Measurements from ENCODE around the gene NFE2L1. TPM values are rescaled to one million over a fixed set of nuclear protein-coding genes. Genes with fewer than 3 reads are reported as not detected.

Gene NFE2L1
- total RNA-seq, 2 experiments from 2014 or later, result 101 to 105 TPM

Other genes starting within 250 kb of the NFE2L1 start
- 10 to 100 TPM; 13.4 to 17.0 TPM for gene OSBPL7, start 226.6 kb upstream of the NFE2L1 start, total RNA-seq
- 10 to 100 TPM; 59.7 to 60.9 TPM for gene MRPL10, start 216.8 kb upstream of the NFE2L1 start, total RNA-seq
- gene LRRC46, start 216.7 kb upstream of the NFE2L1 start, total RNA-seq, result under 1 TPM; 0.50 to 0.61 TPM
- 10 to 100 TPM; 18.4 to 18.7 TPM for gene SCRN2, start 207.1 kb upstream of the NFE2L1 start, total RNA-seq
- gene SP6, start 197.2 kb upstream of the NFE2L1 start, total RNA-seq, result under 1 TPM in 1 of 2 experiments, not detected in 1; 0.08 TPM
- 10 to 100 TPM; 15.8 to 18.3 TPM for gene SP2, start 152.1 kb upstream of the NFE2L1 start, total RNA-seq
- 10 to 100 TPM; 57.8 to 58.0 TPM for gene PNPO, start 106.8 kb upstream of the NFE2L1 start, total RNA-seq
- not detected for gene PRR15L, start 90.5 kb upstream of the NFE2L1 start, total RNA-seq
- gene CDK5RAP3, start 77.2 kb upstream of the NFE2L1 start, total RNA-seq, result 100 to 1,000 TPM; 170 to 175 TPM
- 1 to 10 TPM; 5.5 to 6.0 TPM for gene COPZ2, start 10.6 kb upstream of the NFE2L1 start, total RNA-seq
- gene CBX1, start 53.1 kb downstream of the NFE2L1 start, total RNA-seq, result 10 to 100 TPM; 56.8 to 60.0 TPM
- gene SNX11, start 59.4 kb downstream of the NFE2L1 start, total RNA-seq, result 10 to 100 TPM; 35.6 to 38.3 TPM

Data from activated CD8-positive, alpha-beta memory T cell treated with anti-CD3 and anti-CD28 coated beads for 36 hours (primary cell).